BJ (cell line): ENCODE data around the gene DALRD3. TPM values are rescaled to one million over a fixed set of nuclear protein-coding genes. Genes with fewer than 3 reads are reported as not detected.

Source experiments
- CTCF ChIA-PET: fragments of 350-600 bp; formaldehyde crosslinking; extraction: SDS; loops from one replicate; lab custom pipeline; 2021; ENCODE audit warnings: antibody characterized with exemption, inconsistent platforms; lab: Yijun Ruan, JAX
- POLR2A ChIA-PET: fragments of 300-600 bp; sonication (Branson Sonifier 250); formaldehyde crosslinking; extraction: SDS; loops from one replicate; lab custom pipeline; 2021; ENCODE audit warnings: antibody characterized with exemption; lab: Charles Lee
- DNase-seq: peaks from one replicate; pipeline ENCODE4 v3.0.0-alpha.2; 2011; ENCODE audit warnings: low read depth
- H3K27me3 ChIP-seq: 2 replicates; pipeline ENCODE4 v1.6.0; 2011; ENCODE audit warnings: low read length; ENCODE audit not compliant: control insufficient read depth, insufficient read depth
- H3K36me3 ChIP-seq: 2 replicates; pipeline ENCODE4 v1.5.1; 2011; ENCODE audit warnings: low read length; ENCODE audit not compliant: control insufficient read depth, insufficient read depth
- H3K4me3 ChIP-seq: 2 replicates; pipeline ENCODE4 v1.5.1; 2011; ENCODE audit warnings: low read depth, mild to moderate bottlenecking, control low read depth, low read length
- polyA plus RNA-seq: library from polyadenylated mRNA; depleted of rRNA; stranded (reverse); fragments of >200 nt; gene quantifications from 2 replicates; pipeline ENCODE4 v1.2.3, GENCODE V29; 2011
- TF ChIP-seq, protein P1 (sequence below): IDR thresholded peaks from 2 replicates; pipeline ENCODE4 v1.5.1; 2011; ENCODE audit warnings: low read depth, mild to moderate bottlenecking, control low read depth, inconsistent platforms, low read length, moderate library complexity; ENCODE audit not compliant: insufficient read depth

DALRD3 gene
- polyA plus RNA-seq, 1 experiment = 59.6 TPM

DNA sequence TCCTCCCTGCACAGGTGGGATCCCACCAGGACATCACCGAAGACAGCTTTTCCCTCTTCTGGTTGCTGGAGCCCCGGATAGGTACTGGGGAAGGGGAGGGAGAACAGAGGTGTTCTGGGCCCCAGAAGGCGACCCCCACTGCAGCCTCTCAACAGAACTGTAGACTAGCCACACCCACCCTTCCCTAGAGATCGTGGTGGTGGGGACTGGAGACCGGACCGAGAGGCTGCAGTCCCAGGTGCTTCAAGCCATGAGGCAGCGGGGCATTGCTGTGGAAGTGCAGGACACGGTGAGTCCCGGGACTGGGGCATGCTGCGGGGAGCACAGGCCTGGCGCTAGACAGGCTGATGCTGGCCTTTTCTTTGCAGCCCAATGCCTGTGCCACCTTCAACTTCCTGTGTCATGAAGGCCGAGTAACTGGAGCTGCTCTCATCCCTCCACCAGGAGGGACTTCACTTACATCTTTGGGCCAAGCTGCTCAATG, 4.3 kb upstream of the DALRD3 start:
- H3K36me3 ChIP-seq = peaks cover 32% of the 10 kb centered on the region
- CTCF ChIA-PET = interaction anchor here (0.6 to 6.6 kb wide), 10 partner anchors 9 to 88 kb away, joined by 3 to 60 read pairs (median 8); partner anchors contain the start of genes P4HTM, QRICH1 and WDR6
- no peaks in the 10 kb centered on the region for H3K27me3 ChIP-seq
- DNase-seq = no peak
- H3K4me3 ChIP-seq = peak overlapping the region; percentile 88
- POLR2A ChIA-PET = no interaction called here
- TF ChIP-seq, protein P1, sequence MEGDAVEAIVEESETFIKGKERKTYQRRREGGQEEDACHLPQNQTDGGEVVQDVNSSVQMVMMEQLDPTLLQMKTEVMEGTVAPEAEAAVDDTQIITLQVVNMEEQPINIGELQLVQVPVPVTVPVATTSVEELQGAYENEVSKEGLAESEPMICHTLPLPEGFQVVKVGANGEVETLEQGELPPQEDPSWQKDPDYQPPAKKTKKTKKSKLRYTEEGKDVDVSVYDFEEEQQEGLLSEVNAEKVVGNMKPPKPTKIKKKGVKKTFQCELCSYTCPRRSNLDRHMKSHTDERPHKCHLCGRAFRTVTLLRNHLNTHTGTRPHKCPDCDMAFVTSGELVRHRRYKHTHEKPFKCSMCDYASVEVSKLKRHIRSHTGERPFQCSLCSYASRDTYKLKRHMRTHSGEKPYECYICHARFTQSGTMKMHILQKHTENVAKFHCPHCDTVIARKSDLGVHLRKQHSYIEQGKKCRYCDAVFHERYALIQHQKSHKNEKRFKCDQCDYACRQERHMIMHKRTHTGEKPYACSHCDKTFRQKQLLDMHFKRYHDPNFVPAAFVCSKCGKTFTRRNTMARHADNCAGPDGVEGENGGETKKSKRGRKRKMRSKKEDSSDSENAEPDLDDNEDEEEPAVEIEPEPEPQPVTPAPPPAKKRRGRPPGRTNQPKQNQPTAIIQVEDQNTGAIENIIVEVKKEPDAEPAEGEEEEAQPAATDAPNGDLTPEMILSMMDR = no peak

DNA sequence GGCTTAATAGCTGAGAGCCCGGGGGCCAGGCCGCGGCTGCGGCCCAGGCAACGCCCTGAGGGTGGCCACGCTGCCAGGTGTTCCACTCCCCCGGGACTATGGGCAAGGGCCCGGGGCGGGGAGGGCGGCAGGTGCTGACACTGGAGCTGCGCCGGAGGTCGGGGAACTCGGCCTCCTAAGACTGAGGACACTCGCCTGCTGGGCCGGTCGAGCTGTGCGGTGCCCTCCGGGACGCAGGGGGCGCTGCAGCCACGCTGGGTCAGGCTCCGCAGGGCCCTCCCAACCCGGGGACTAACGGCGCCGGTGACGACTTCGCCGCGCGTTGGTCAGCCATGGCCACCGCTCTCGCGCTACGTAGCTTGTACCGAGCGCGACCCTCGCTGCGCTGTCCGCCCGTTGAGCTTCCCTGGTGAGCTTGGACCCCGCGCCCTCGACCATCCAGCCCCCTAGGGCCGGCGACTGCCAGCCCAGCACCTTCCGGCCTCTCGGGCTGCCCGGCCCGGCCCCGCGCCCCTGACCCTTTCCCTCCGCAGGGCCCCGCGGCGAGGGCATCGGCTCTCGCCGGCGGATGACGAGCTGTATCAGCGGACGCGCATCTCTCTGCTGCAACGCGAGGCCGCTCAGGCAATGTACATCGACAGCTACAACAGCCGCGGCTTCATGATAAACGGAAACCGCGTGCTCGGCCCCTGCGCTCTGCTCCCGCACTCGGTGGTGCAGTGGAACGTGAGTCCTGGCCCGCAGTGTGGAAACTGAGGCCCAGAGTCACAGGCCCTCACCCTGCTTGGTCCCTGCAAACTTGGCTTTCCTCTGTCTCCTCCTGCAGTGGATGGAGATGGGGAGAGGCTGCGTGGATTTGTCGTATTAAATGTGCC, 3.7 kb upstream of the DALRD3 start, which contains the start of gene NDUFAF3:
NDUFAF3 (plus strand) TSS at position 309 of the 875 bp plus-strand sequence; CDS start at position 333, 24 bp downstream.
- H3K36me3 ChIP-seq = peaks cover 28% of the 10 kb centered on the region
- H3K27me3 ChIP-seq = no peaks in the 10 kb centered on the region
- ChIA-PET POLR2A (interaction anchor here (0.8 to 1.5 kb wide), 3 partner anchors 7 to 15 kb away, joined by 3 to 7 read pairs (median 3); partner anchors contain the start of genes IMPDH2 and WDR6), CTCF (interaction anchor here (0.6 to 6.6 kb wide), 16 partner anchors 8 to 195 kb away, joined by 3 to 60 read pairs (median 3); partner anchors contain the start of genes KLHDC8B, LAMB2, P4HTM and QRICH1)
- DNase-seq = peak; percentile 51
- peak within 1 kb of the TSS; percentile 88 for H3K4me3 ChIP-seq
- TF ChIP-seq, protein P1 = peak; percentile 97

DNA sequence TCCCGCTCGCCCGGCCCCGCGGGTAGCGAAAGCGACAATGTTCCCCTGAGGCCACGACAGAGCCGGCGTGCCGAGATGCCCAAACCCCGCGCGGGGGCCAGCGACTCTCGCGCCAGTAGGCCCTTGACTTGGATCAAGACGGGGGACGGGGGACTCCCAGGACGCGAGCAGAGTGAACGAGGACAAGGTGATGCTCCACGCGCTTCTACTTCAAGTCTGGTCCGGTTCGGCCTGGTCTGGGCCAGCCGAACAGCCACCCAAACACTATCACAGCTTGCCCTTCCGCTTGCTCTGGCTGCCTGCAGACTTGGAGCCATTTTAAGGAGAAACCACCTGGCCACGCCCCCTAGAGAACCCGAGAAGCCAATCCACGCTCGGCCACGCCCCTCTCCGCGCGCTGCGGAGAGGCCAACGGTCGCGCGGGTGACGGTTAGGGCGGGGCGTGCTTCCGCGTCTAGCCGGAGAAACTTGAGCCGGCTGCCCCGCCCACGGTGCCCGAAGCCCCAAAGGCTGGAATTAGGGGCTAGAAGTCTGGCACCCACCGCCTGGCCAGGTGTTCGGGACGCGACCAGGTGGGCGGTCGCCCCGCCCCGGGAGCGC, 2.9 kb upstream of the DALRD3 start:
- Histone ChIP-seq H3K36me3 (peaks cover 25% of the 10 kb centered on the region), H3K4me3 (peak overlapping the region; percentile 88), H3K27me3 (no peaks in the 10 kb centered on the region)
- TF ChIP-seq, protein P1 = no peak
- DNase-seq = peak; percentile 80
- CTCF ChIA-PET = interaction anchor here (0.6 to 6.6 kb wide), 11 partner anchors 9 to 196 kb away, joined by 3 to 60 read pairs (median 7); partner anchors contain the start of genes KLHDC8B, LAMB2, P4HTM and QRICH1
- POLR2A ChIA-PET = interaction anchor here (0.6 to 1.5 kb wide), 4 partner anchors 8 to 255 kb away, joined by 3 to 7 read pairs (median 3); partner anchors contain the start of genes IMPDH2 and WDR6

DNA sequence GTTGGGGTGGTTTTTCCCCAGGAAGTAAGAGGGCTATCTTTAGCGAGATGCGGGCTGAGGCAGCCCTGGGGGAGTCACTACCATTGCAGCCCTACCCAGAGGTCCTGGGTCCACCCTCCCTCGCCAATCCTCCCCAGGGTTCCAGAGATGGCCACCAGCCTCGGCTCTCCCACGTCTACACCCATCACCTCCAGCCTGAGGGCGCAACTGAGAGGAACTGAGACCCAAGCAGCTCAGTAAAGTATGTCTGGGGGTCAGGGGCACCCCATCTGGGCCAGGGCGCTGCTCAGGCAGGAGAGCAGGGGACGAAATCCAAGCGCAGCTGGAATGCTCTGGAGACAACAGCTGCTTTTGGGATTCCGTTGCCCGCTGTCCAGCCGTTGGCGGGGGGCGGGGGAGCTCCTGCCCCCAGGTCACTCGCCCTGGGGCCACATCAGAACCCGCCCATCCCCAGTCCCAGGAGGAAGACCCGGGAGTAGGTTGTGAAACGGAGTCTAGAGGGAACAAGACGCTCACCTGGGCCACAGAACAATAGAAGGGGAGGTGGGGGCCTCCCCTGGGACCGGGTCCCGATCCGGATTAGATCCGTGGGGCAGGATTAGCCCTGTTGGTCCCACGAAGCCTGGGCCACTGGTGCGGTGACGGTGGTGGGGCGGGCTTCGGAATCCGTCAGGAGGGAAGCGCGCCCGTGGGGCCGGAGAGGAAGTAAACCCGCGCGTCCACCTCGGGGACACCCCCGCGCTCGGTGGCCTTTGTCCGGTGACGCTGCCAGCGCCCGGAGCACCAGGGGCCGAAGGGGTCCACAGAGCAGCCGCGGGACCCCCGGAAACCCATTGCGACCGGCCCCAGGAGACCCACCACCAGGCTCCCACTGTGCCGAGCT, 2.2 kb upstream of the DALRD3 start:
- Histone ChIP-seq H3K27me3 (no peaks in the 10 kb centered on the region), H3K36me3 (peaks cover 23% of the 10 kb centered on the region), H3K4me3 (peak overlapping the region; percentile 88)
- ChIA-PET POLR2A (interaction anchor here (0.5 to 1.5 kb wide), 8 partner anchors 9 to 331 kb away, joined by 3 to 19 read pairs (median 4); partner anchors contain the start of genes IMPDH2 and WDR6), CTCF (interaction anchor here (0.9 to 6.6 kb wide), 8 partner anchors 9 to 151 kb away, joined by 3 to 60 read pairs (median 15); partner anchors contain the start of genes KLHDC8B, LAMB2, P4HTM and QRICH1)
- DNase-seq = no peak
- TF ChIP-seq, protein P1 = no peak
